IgD-negative memory B cell (primary cell): ENCODE results near the gene SLC47A2. TPM values are rescaled to one million over a fixed set of nuclear protein-coding genes. Genes with fewer than 3 reads are reported as not detected.

Source experiments
- H3K27ac Mint-ChIP-seq, 3 donors: one replicate each; pipeline ENCODE4 v1.8.0; 2020 to 2022; ENCODE audit warnings: mild to moderate bottlenecking in 3 of 3, mixed read lengths in 3 of 3, moderate library complexity in 1 of 3
- H3K27me3 Mint-ChIP-seq: one replicate; pipeline ENCODE4 v1.8.0; 2021; ENCODE audit warnings: mixed read lengths
- H3K36me3 Mint-ChIP-seq: one replicate; pipeline ENCODE4 v1.8.0; 2020; ENCODE audit warnings: mild to moderate bottlenecking, mixed read lengths
- H3K4me1 Mint-ChIP-seq, 3 donors: one replicate each; pipeline ENCODE4 v1.8.0; 2020 to 2022; ENCODE audit warnings: mixed read lengths in 3 of 3, mild to moderate bottlenecking in 1 of 3
- H3K4me3 Mint-ChIP-seq, 4 donors: one replicate each; pipeline ENCODE4 v1.8.0; 2020 to 2022; ENCODE audit warnings: mild to moderate bottlenecking in 4 of 4, mixed read lengths in 4 of 4, moderate library complexity in 3 of 4
- H3K9me3 Mint-ChIP-seq, 3 donors: one replicate each; pipeline ENCODE4 v1.8.0; 2020 to 2021; ENCODE audit warnings: mixed read lengths in 3 of 3, mild to moderate bottlenecking in 1 of 3
- polyA plus RNA-seq: library from polyadenylated mRNA; unstranded; fragments of 300-500 nt; fragmentation: Illumina TruSeq; gene quantifications from one replicate; pipeline ENCODE4 v1.2.3, GENCODE V29; 2021

SLC47A2 gene
- polyA plus RNA-seq, 1 donor from 2014 or later = 0.15 TPM

DNA sequence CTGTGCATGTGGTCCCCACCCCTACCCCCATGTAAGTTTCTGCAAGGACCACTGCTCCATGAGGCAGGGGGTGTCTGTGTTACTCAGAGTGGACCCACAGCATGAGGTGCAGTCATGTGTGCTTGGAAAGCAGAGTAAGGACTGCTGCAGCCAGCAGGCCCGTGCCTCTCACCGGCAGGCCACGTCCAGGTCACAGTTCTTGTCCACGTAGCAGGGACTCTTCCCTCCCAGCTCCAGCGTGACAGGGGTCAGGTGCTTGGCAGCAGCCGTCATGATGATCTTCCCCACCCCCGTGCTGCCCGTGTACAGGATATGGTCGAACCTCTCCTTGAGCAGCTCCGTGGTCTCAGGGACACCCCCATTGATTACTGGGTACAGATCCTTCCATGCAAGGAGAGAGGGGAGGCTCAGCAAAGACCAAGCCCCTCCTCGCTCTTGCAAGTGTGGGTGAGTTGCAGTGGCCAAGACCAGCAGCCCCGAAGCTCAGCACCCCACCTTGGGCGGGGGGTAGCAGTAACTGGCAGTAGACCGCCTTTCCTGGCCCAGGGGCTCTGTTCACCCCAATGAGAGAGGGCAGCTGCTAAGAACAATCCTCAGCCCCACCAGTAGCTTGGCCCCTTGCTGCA, 25.6 kb upstream of the SLC47A2 start:
- Mint-ChIP-seq H3K4me1 (no peaks in the 10 kb centered on the region), H3K27me3 (no peaks in the 10 kb centered on the region), H3K36me3 (no peaks in the 10 kb centered on the region), H3K9me3 (no peaks in the 10 kb centered on the region), H3K4me3 (no peak overlapping the region), H3K27ac (no peak overlapping the region)

GRCh38 chr17:19740933-19741332, 24.5 kb upstream of the SLC47A2 start:
- H3K27me3 Mint-ChIP-seq = no peaks in the 10 kb centered on the region
- no peak overlapping the region for H3K4me3 Mint-ChIP-seq
- no peaks in the 10 kb centered on the region for H3K4me1 Mint-ChIP-seq
- H3K27ac Mint-ChIP-seq = no peak overlapping the region
- no peaks in the 10 kb centered on the region for H3K36me3 Mint-ChIP-seq
- no peaks in the 10 kb centered on the region for H3K9me3 Mint-ChIP-seq

- no peaks in the 10 kb centered on the region for H3K4me1 Mint-ChIP-seq
- H3K27ac Mint-ChIP-seq = no peak overlapping the region
- peak overlapping the region in 1 of 4 donors; percentile 45 for H3K4me3 Mint-ChIP-seq
- H3K9me3 Mint-ChIP-seq = no peaks in the 10 kb centered on the region
- no peaks in the 10 kb centered on the region for H3K27me3 Mint-ChIP-seq
- no peaks in the 10 kb centered on the region for H3K36me3 Mint-ChIP-seq
Measured at GRCh38 chr17:19739241-19740201, 23.1 kb upstream of the SLC47A2 start.

- no peak overlapping the region for H3K4me3 Mint-ChIP-seq
- no peaks in the 10 kb centered on the region for H3K27me3 Mint-ChIP-seq
- H3K36me3 Mint-ChIP-seq = no peaks in the 10 kb centered on the region
- H3K27ac Mint-ChIP-seq = no peak overlapping the region
- H3K9me3 Mint-ChIP-seq = no peaks in the 10 kb centered on the region
- no peaks in the 10 kb centered on the region for H3K4me1 Mint-ChIP-seq
Measured at GRCh38 chr17:19738757-19739156, 22.4 kb upstream of the SLC47A2 start.

GRCh38 chr17:19738073-19738449, 21.7 kb upstream of the SLC47A2 start:
- Mint-ChIP-seq H3K9me3 (no peaks in the 10 kb centered on the region), H3K27me3 (no peaks in the 10 kb centered on the region), H3K4me3 (no peak overlapping the region), H3K27ac (no peak overlapping the region), H3K36me3 (no peaks in the 10 kb centered on the region), H3K4me1 (no peaks in the 10 kb centered on the region)

DNA sequence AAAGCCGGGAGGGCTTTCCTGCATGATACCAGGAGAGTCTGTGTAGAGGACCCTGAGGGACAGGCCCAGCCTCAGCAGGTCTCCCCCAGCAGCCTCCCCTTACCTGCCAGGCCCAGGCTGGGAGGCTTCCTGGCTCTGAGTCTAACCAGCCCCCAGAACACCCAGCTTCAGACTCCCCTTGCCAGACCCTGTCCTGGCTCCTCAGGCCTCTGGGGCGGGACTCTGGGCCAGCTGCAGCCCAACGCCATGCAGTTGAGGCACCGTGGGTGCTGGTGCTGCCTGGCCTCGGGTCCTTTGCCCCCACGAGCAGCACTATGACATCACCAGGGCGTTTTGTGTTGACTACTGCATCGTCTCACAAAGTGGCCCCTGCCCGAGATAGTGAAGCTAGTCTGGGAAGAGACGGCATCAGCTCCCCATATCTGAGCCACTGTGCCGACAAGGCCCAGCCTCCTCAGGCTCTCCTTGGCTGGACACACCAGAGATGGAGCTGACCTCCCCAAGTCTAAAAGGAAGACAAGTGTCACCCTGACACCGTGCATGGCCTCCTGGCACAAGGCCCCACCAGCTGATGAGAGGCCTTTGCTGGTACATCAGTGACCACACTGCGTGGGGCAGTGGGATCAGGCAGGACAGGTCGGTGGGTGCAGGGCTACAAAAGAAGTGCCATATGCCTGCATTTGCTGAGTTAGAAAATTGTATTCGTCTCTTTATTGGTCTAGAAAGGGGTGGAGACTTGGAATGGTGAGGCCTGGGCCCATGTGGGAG, 21.1 kb upstream of the SLC47A2 start:
- Mint-ChIP-seq H3K27me3 (no peaks in the 10 kb centered on the region), H3K27ac (no peak overlapping the region), H3K36me3 (no peaks in the 10 kb centered on the region), H3K4me3 (no peak overlapping the region), H3K4me1 (no peaks in the 10 kb centered on the region), H3K9me3 (no peaks in the 10 kb centered on the region)

GRCh38 chr17:19736071-19736470, 19.7 kb upstream of the SLC47A2 start:
- Mint-ChIP-seq H3K4me3 (no peak overlapping the region), H3K4me1 (no peaks in the 10 kb centered on the region), H3K27ac (peak overlapping the region in 1 of 3 donors; percentile 66), H3K36me3 (no peaks in the 10 kb centered on the region), H3K27me3 (no peaks in the 10 kb centered on the region), H3K9me3 (no peaks in the 10 kb centered on the region)

GRCh38 chr17:19733953-19734526, 17.7 kb upstream of the SLC47A2 start:
- H3K27me3 Mint-ChIP-seq = no peaks in the 10 kb centered on the region
- H3K4me1 Mint-ChIP-seq = no peaks in the 10 kb centered on the region

DNA sequence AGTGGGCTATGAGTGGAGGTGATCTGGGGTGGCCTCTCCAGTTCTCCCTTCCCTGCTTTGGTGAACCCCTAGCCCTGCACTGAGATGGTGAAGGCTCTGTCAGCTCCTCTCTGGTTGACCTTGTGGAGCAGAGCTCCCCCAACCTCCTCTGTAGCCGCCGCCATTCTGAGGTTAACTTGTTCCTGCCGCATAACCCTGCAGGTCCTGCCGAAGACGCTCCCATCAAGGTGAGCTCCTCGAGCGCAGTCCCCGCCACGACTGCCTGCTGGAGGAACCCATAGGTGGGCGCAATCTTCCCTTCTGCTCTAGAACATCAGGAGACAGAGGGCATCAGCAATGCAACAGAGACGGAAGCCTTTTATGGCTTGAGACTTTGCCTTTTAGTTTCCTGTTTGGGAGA, 15.2 kb upstream of the SLC47A2 start:
- Mint-ChIP-seq H3K9me3 (no peaks in the 10 kb centered on the region), H3K27ac (no peak overlapping the region), H3K4me3 (no peak overlapping the region), H3K36me3 (no peaks in the 10 kb centered on the region), H3K4me1 (no peaks in the 10 kb centered on the region), H3K27me3 (no peaks in the 10 kb centered on the region)

More at GRCh38 chr17:19733953-19734526, 17.7 kb upstream of the SLC47A2 start:
- Mint-ChIP-seq H3K36me3 (no peaks in the 10 kb centered on the region), H3K27ac (no peak overlapping the region), H3K9me3 (no peaks in the 10 kb centered on the region), H3K4me3 (no peak overlapping the region)

DNA sequence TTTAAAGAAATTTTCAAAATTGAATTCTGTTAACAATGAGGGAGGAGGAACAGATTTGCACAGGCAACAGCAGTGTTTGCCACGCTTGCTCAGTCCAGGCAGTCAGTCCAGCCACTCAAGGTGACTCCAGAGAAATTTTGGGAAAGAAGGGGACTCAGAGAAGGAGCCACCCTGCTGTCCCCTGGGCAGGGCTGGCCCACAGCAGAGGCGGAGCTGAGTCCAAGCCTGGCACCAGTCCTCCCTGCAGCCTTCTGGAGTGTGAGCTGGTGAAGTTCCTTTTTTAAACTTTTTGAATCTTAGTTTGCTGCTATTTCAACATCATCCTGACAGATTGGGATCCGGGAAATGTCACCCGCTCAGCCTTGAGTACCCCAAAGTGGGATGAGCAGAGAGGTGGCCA, 14.5 kb upstream of the SLC47A2 start:
- Mint-ChIP-seq H3K27ac (no peak overlapping the region), H3K9me3 (no peaks in the 10 kb centered on the region), H3K36me3 (no peaks in the 10 kb centered on the region), H3K4me3 (no peak overlapping the region), H3K27me3 (no peaks in the 10 kb centered on the region), H3K4me1 (no peaks in the 10 kb centered on the region)

DNA sequence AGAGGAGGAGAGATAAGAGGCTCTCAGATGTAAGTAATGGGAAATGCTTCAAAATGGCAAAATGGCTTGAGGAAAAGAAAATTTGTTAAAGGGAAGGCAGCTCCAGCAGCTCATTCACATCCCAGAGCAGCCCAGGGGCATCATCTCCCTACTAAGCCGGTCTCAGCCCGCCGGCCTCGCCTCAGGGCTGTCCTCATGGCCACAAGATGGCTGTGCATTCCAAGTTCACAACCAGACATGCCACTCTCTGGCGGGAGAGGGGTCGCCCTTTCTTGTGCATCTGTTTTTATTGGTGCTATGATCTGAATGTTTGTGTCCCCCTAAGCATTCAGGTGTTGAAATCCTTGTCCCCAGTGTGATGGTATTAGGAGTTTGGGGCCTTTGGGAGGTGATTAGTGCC, 13.5 kb upstream of the SLC47A2 start:
- Mint-ChIP-seq H3K36me3 (no peaks in the 10 kb centered on the region), H3K4me1 (peaks cover 0 to 5% (median 0%) of the 10 kb centered on the region in 3 donors), H3K9me3 (no peaks in the 10 kb centered on the region), H3K27ac (no peak overlapping the region), H3K4me3 (no peak overlapping the region), H3K27me3 (no peaks in the 10 kb centered on the region)

DNA sequence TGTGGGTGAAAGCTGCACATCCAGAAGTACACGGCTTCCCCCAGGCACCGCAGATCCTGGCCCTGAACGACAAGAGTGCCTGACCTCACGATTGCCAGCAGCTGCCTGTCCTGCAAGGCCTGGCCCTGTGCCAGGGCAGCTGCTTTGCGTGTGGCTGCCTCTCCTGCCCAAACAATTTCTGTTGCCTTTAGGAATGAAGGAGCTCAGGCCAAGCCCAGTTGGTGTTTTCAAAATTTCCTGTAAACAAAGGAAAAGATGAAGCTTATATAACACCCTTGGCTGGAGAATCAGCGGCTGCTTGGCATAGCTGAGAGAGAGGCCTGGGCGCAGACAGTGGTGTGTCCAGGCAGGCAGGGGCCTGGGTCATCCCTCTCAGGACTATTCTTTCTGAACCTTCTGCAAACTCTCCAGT, 11.7 kb upstream of the SLC47A2 start:
- Mint-ChIP-seq H3K9me3 (no peaks in the 10 kb centered on the region), H3K4me3 (no peak overlapping the region), H3K27ac (peak overlapping the region in 1 of 3 donors; percentile 69), H3K4me1 (peaks cover 0 to 10% (median 0%) of the 10 kb centered on the region in 3 donors), H3K36me3 (no peaks in the 10 kb centered on the region), H3K27me3 (no peaks in the 10 kb centered on the region)

DNA sequence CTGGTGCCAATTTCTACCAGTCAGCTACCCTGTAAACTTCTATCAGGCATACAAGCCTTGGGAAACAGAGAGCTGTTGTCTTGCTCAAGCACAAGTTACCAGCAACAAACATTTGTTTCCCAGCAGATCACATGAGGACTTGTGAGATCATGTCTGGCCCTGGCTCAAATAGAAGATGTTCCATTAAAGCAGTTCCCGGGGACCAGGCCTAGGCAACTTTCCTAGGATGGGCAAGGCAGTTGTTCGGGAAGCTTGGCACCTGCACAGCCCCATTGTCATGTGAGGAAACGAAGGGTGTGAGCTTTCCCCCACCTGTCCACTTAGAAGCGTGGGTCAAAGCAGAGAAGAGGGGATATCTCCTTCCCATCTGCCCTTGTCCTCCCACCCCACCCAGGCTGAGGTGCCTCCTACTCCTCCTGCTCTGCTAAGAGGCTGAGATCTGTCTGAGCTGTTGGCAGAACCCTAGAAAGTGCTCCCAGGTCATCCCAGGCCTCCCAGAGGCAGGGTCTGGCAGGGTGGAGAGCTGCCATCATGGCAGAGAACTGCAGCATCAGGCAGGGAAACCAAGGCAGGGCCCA, 11.2 kb upstream of the SLC47A2 start:
- Mint-ChIP-seq H3K9me3 (no peaks in the 10 kb centered on the region), H3K36me3 (no peaks in the 10 kb centered on the region), H3K4me1 (peaks cover 0 to 10% (median 0%) of the 10 kb centered on the region in 3 donors), H3K4me3 (no peak overlapping the region), H3K27me3 (no peaks in the 10 kb centered on the region), H3K27ac (peak overlapping the region in 1 of 3 donors; percentile 16)

DNA sequence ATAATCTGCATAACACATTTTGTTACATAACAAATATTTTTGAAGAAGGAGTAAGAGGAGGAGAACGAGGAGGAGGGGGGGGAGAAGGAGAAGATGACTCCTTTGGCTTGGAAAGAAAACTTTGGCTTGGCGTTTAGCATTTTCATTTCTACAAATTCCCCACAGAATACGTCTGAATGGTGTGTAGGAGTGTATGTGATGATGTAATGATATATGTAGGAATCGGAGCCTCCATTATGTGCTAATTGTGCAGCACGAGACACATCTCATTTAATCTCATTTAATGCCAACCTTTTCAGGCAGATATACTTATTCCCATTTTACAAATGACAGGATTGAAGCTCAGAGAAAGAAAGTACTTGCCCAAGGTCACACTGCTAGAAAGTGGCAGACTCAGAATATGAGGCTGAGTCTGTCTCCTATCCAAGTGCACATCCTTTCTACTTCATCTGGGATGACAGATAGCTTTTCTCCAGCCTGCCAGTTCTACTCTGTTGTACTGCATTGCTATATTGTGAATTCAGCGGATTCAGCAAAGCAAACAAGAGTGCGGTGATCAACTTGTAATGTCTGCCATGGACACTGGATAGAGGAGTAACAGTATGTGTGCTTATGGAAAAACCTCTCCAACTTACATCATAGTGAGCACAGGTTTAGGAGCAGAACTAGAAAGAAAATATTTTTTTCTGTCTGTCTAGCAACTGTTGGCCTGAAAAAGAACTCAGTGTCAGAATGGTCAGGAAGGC, 10.4 kb upstream of the SLC47A2 start:
- Mint-ChIP-seq H3K9me3 (no peaks in the 10 kb centered on the region), H3K4me1 (peaks cover 0 to 10% (median 2%) of the 10 kb centered on the region in 3 donors), H3K36me3 (no peaks in the 10 kb centered on the region), H3K27me3 (no peaks in the 10 kb centered on the region), H3K27ac (peak overlapping the region in 1 of 3 donors; percentile 16), H3K4me3 (no peak overlapping the region)
